ENCODE measurements around the gene HSD17B8. TPM values are rescaled to one million over a fixed set of nuclear protein-coding genes. Genes with fewer than 3 reads are reported as not detected.

The HSD17B8 gene
- total RNA-seq, 3 donors from 2014 or later (not counting 1 experiment from before 2014, with no cell fraction given), result 5.4 to 7.7 (median 6.8) TPM

- Mint-ChIP-seq H3K4me1 (peaks cover 10 to 12% of the 10 kb centered on the region in 2 donors), H3K4me3 (no peak overlapping the region), H3K27ac (no peak overlapping the region), H3K36me3 (no peaks in the 10 kb centered on the region), H3K9me3 (no peaks in the 10 kb centered on the region), H3K27me3 (ENCODE audit: low read depth in 2 of 2) (peaks cover 0 to 9% of the 10 kb centered on the region in 2 donors)
- intact Hi-C loops (cut with micrococcal nuclease), result no loop called here
- DNase-seq, result no peak
- H3K9me3 ChIP-seq (ENCODE audit: control insufficient read depth, insufficient read depth, low read length), result no peaks in the 10 kb centered on the region
- H3K36me3 ChIP-seq (ENCODE audit: control insufficient read depth, insufficient read depth, low read length), result no peaks in the 10 kb centered on the region
- H3K4me1 ChIP-seq (ENCODE audit: control insufficient read depth, insufficient read depth, low read length), result peaks cover 12% of the 10 kb centered on the region
- H3K4me3 ChIP-seq (ENCODE audit: low read length), result no peak overlapping the region
- H3K27ac ChIP-seq (ENCODE audit: low read length), result no peak overlapping the region
- no peaks in the 10 kb centered on the region for H3K27me3 ChIP-seq (ENCODE audit: control insufficient read depth, insufficient read depth, low read length)
- TF ChIP-seq CTCF (IDR thresholded peaks at IDR 0.05), result no peak
- ATAC-seq, result no peak
- 90% methylated on average over 17 of the region's 17 CpGs for WGBS (ENCODE audit: insufficient coverage)
Measured at GRCh38 chr6:33165581-33166258, 38.7 kb upstream of the HSD17B8 start.

GRCh38 chr6:33166363-33166762, 38.1 kb upstream of the HSD17B8 start:
- Mint-ChIP-seq H3K27me3 (ENCODE audit: low read depth in 2 of 2) (peaks cover 0 to 12% of the 10 kb centered on the region in 2 donors), H3K27ac (no peak overlapping the region), H3K9me3 (no peaks in the 10 kb centered on the region), H3K36me3 (no peaks in the 10 kb centered on the region), H3K4me1 (peaks cover 7 to 8% of the 10 kb centered on the region in 2 donors), H3K4me3 (no peak overlapping the region)
- DNase-seq (no peak), ATAC-seq (no peak)
- H3K4me1 ChIP-seq (ENCODE audit: control insufficient read depth, insufficient read depth, low read length), result peaks cover 8% of the 10 kb centered on the region
- H3K27me3 ChIP-seq (ENCODE audit: control insufficient read depth, insufficient read depth, low read length), result no peaks in the 10 kb centered on the region
- H3K9me3 ChIP-seq (ENCODE audit: control insufficient read depth, insufficient read depth, low read length), result no peaks in the 10 kb centered on the region
- H3K36me3 ChIP-seq (ENCODE audit: control insufficient read depth, insufficient read depth, low read length), result no peaks in the 10 kb centered on the region
- no peak overlapping the region for H3K27ac ChIP-seq (ENCODE audit: low read length)
- no peak overlapping the region for H3K4me3 ChIP-seq (ENCODE audit: low read length)
- no peak for TF ChIP-seq CTCF (IDR thresholded peaks at IDR 0.05)
- 80% methylated on average over 6 of the region's 6 CpGs for WGBS (ENCODE audit: insufficient coverage)
- intact Hi-C loops (cut with micrococcal nuclease), result no loop called here

GRCh38 chr6:33166811-33167210, 37.6 kb upstream of the HSD17B8 start:
- Mint-ChIP-seq H3K4me1 (peaks cover 2 to 3% of the 10 kb centered on the region in 2 donors), H3K27ac (no peak overlapping the region), H3K9me3 (no peaks in the 10 kb centered on the region), H3K27me3 (ENCODE audit: low read depth in 2 of 2) (peaks cover 0 to 10% of the 10 kb centered on the region in 2 donors), H3K36me3 (no peaks in the 10 kb centered on the region), H3K4me3 (no peak overlapping the region)
- ATAC-seq (no peak), DNase-seq (no peak)
- Histone ChIP-seq H3K4me3 (ENCODE audit: low read length) (no peak overlapping the region), H3K27ac (ENCODE audit: low read length) (no peak overlapping the region), H3K36me3 (ENCODE audit: control insufficient read depth, insufficient read depth, low read length) (no peaks in the 10 kb centered on the region), H3K27me3 (ENCODE audit: control insufficient read depth, insufficient read depth, low read length) (no peaks in the 10 kb centered on the region), H3K4me1 (ENCODE audit: control insufficient read depth, insufficient read depth, low read length) (peaks cover 4% of the 10 kb centered on the region), H3K9me3 (ENCODE audit: control insufficient read depth, insufficient read depth, low read length) (no peaks in the 10 kb centered on the region)
- WGBS (ENCODE audit: insufficient coverage), result 80% methylated on average over 5 of the region's 7 CpGs
- TF ChIP-seq CTCF (IDR thresholded peaks at IDR 0.05), result no peak
- intact Hi-C loops (cut with micrococcal nuclease), result no loop called here

All from natural killer cell (primary cell).